ENCODE results near the gene STAG3. TPM values are rescaled to one million over a fixed set of nuclear protein-coding genes. Genes with fewer than 3 reads are reported as not detected.
"Not testable (repeated sequence)": the region's sequence is repeated elsewhere in the genome, so short reads cannot be mapped to it uniquely, and the experiment has no call there.

The STAG3 gene
- total and polyA plus RNA-seq, 2 donors (not counting 1 experiment from before 2014, with no cell fraction given) = 24.8 to 33.4 TPM

DNA sequence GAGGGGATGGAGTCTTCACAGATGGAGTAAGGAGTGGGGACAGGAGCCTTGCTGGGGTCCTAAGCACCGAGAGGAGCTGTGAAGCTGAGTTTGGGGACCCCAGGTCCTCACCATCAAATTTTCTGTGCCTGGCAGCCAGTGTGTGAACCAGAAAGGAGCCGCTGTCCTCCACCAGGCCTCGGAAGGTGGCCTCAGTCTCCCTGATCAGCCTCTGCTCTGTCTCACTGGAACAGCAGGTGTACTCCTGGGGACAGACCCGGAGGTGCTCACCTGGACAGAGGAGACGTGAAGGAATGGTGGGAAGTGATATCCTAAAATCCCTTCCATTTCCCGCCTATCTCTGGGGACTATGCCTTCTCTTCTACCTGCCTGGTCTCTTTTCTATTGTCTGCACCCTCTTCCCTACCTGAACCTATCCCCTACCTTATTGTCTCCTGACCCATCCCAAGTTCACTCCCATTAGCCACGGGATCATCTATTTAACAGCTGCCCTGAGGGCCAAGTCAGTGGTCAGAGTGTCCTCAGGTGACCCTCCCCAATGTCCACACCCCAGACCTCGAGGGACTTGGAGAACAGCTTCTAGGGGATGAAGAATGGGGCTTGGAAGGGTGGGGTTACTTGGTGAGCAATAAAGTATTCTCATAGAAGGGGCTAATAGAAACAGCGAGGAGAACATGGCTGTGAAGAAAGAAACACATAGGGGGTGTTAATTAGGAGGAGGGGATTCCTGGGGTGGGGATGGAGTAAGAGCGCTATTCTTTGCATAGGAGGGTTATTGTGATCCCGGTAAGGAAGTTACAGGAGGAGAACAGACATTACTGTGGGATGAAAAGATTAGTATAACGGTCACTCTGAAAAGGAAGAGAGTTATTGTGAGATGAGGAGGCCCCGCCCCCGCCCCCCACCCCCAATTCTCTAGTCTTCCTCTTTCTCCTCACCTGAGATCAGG, 1.3 kb upstream of the STAG3 start:
- H3K9me3 ChIP-seq (ENCODE audit: control extremely low read depth in 1 of 3, control insufficient read depth in 2 of 3, insufficient read depth in 1 of 3, low read length in 2 of 3) = peaks cover 0 to 20% (median 6%) of the 10 kb centered on the region in 3 donors
- H3K4me2 ChIP-seq (replicated peaks; ENCODE audit: low read depth, low read length, poor library complexity, severe bottlenecking) = peak overlapping the region; percentile 99
- Mint-ChIP-seq H3K9me3 (ENCODE audit: insufficient read depth) (no peaks in the 10 kb centered on the region), H3K4me3 (peak overlapping the region; percentile 73), H3K27me3 (peaks cover 3% of the 10 kb centered on the region), H3K4me1 (peaks cover 29% of the 10 kb centered on the region), H3K27ac (peak overlapping the region; percentile 27)
- POLR2A ChIA-PET = interaction anchor here (0.6 to 1.4 kb wide), 10 partner anchors 10 to 410 kb away, joined by 3 to 7 read pairs (median 4); partner anchors contain the start of genes FBXO24, LAMTOR4, MEPCE and ZCWPW1
- H3K27me3 ChIP-seq (replicated peaks in 1 of 4; ENCODE audit: control extremely low read depth in 1 of 4, control insufficient read depth in 3 of 4, insufficient read depth in 4 of 4, low read length in 3 of 4) = peaks cover 0 to 6% (median 3%) of the 10 kb centered on the region in 4 experiments
- no peaks in the 10 kb centered on the region for H4K20me1 ChIP-seq (ENCODE audit: control insufficient read depth, insufficient read depth, low read length, poor library complexity, severe bottlenecking)
- peaks cover 16 to 27% of the 10 kb centered on the region in 2 donors for H3K4me1 ChIP-seq (ENCODE audit: control insufficient read depth in 2 of 2, insufficient read depth in 2 of 2, low read length in 2 of 2)
- peak overlapping the region in 4 of 5 experiments; percentile 64 to 78 (median 72) for H3K4me3 ChIP-seq (ENCODE audit: control extremely low read depth in 1 of 5, extremely low read depth in 1 of 5, insufficient read depth in 1 of 5, low read depth in 2 of 5, low read length in 4 of 5)
- no peaks in the 10 kb centered on the region for H3K79me2 ChIP-seq (ENCODE audit: control insufficient read depth, insufficient read depth, low read length)
- H2AFZ ChIP-seq (ENCODE audit: insufficient read depth, low read depth, low read length, poor library complexity, severe bottlenecking) = peak overlapping the region; percentile 90
- ATAC-seq (ENCODE audit: low read depth) = no peak
- 76% methylated on average over 7 of the region's 14 CpGs for WGBS (ENCODE audit: insufficient coverage)
- intact Hi-C loops (cut with micrococcal nuclease) = loop anchor here (1.0 to 5.0 kb wide), 6 partner anchors 16 to 95 kb away; partner anchors contain the start of genes LAMTOR4, TRAPPC14 and ZNF3
- no peak overlapping the region for H3K27ac ChIP-seq (ENCODE audit: low read length in 2 of 2)
- TF ChIP-seq EZH2 (IDR thresholded peaks at IDR 0.05; ENCODE audit: borderline replicate concordance, insufficient read depth, low read depth, low read length, poor library complexity, severe bottlenecking) = no peak
- TF ChIP-seq, protein P1, sequence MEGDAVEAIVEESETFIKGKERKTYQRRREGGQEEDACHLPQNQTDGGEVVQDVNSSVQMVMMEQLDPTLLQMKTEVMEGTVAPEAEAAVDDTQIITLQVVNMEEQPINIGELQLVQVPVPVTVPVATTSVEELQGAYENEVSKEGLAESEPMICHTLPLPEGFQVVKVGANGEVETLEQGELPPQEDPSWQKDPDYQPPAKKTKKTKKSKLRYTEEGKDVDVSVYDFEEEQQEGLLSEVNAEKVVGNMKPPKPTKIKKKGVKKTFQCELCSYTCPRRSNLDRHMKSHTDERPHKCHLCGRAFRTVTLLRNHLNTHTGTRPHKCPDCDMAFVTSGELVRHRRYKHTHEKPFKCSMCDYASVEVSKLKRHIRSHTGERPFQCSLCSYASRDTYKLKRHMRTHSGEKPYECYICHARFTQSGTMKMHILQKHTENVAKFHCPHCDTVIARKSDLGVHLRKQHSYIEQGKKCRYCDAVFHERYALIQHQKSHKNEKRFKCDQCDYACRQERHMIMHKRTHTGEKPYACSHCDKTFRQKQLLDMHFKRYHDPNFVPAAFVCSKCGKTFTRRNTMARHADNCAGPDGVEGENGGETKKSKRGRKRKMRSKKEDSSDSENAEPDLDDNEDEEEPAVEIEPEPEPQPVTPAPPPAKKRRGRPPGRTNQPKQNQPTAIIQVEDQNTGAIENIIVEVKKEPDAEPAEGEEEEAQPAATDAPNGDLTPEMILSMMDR (IDR thresholded peaks at IDR 0.05) = no peak
- DNase-seq = peak; percentile 24
- H3K36me3 ChIP-seq (replicated peaks in 1 of 2; ENCODE audit: control extremely low read depth in 1 of 2, control insufficient read depth in 1 of 2, extremely low read depth in 1 of 2, insufficient read depth in 2 of 2, low read length in 1 of 2) = no peaks in the 10 kb centered on the region
- H3K9ac ChIP-seq (ENCODE audit: low read length) = peak overlapping the region; percentile 76
- CTCF ChIA-PET = interaction anchor here (0.6 to 2.2 kb wide), 6 partner anchors 13 to 1125 kb away, joined by 4 to 11 read pairs (median 5); no protein-coding TSS in a partner anchor

DNA sequence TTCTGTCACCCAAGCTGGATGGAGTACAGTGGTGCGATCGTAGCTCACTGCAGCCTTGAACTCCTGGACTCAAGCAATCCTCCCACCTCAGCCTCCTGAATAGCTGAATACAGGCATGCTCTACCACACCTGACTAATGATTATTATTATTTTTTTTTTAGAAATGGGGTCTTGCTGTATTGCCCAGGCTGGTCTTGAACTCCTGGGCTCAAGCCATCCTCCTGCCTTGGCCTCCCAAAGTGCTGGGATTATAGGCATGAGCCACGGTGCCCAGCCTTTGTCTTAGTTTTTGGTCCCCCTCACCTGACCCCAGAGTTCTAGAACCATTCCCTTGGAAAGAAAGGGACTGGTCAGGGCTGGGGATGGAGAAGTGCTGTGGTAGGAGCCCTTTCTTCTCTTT, 2.4 kb downstream of the STAG3 start:
- H3K27me3 Mint-ChIP-seq; H3K9me3 Mint-ChIP-seq (ENCODE audit: insufficient read depth); intact Hi-C loops (cut with micrococcal nuclease); H3K79me2 ChIP-seq (ENCODE audit: control insufficient read depth, insufficient read depth, low read length); H3K4me3 Mint-ChIP-seq; H3K9ac ChIP-seq (ENCODE audit: low read length); DNase-seq; H3K36me3 ChIP-seq (replicated peaks in 1 of 2; ENCODE audit: control extremely low read depth in 1 of 2, control insufficient read depth in 1 of 2, extremely low read depth in 1 of 2, insufficient read depth in 2 of 2, low read length in 1 of 2); H2AFZ ChIP-seq (ENCODE audit: insufficient read depth, low read depth, low read length, poor library complexity, severe bottlenecking); ATAC-seq (ENCODE audit: low read depth); H4K20me1 ChIP-seq (ENCODE audit: control insufficient read depth, insufficient read depth, low read length, poor library complexity, severe bottlenecking); H3K4me2 ChIP-seq (replicated peaks; ENCODE audit: low read depth, low read length, poor library complexity, severe bottlenecking); H3K27ac Mint-ChIP-seq; POLR2A ChIA-PET; H3K27ac ChIP-seq (ENCODE audit: low read length in 2 of 2); H3K4me3 ChIP-seq (ENCODE audit: control extremely low read depth in 1 of 5, extremely low read depth in 1 of 5, insufficient read depth in 1 of 5, low read depth in 2 of 5, low read length in 4 of 5); H3K27me3 ChIP-seq (replicated peaks in 1 of 4; ENCODE audit: control extremely low read depth in 1 of 4, control insufficient read depth in 3 of 4, insufficient read depth in 4 of 4, low read length in 3 of 4): not testable (repeated sequence)
- Histone ChIP-seq H3K9me3 (ENCODE audit: control extremely low read depth in 1 of 3, control insufficient read depth in 2 of 3, insufficient read depth in 1 of 3, low read length in 2 of 3) (peaks cover 0 to 20% (median 6%) of the 10 kb centered on the region in 3 donors), H3K4me1 (ENCODE audit: control insufficient read depth in 2 of 2, insufficient read depth in 2 of 2, low read length in 2 of 2) (peaks cover 11 to 22% of the 10 kb centered on the region in 2 donors)
- CTCF ChIA-PET = interaction anchor here (0.9 to 2.0 kb wide), 5 partner anchors 10 to 47 kb away, joined by 3 to 10 read pairs (median 3); no protein-coding TSS in a partner anchor
- H3K4me1 Mint-ChIP-seq = peaks cover 25% of the 10 kb centered on the region
- WGBS (ENCODE audit: insufficient coverage) = no CpG with 5 or more reads among the region's 3 CpGs

DNA sequence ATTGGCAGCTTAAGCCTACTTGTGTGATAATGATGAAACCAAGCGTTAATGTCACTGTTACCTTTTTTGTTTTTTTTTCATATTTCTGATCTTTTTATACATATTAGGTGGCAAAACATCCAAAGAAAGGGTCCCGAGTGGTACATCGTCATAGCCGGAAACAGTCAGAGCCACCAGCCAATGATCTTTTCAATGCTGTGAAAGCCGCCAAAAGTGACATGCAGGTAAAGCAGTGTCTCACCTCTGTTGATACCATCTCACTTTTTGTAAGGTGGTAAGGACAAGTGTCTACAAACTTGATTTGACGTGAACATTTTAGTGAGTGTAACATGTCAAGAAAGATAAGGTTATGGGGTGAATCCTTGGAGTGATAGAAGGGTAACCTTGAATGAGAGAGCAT, 4.9 kb downstream of the STAG3 start:
- H2AFZ ChIP-seq (ENCODE audit: insufficient read depth, low read depth, low read length, poor library complexity, severe bottlenecking); H3K4me1 ChIP-seq (ENCODE audit: control insufficient read depth in 2 of 2, insufficient read depth in 2 of 2, low read length in 2 of 2); H3K79me2 ChIP-seq (ENCODE audit: control insufficient read depth, insufficient read depth, low read length); H3K9ac ChIP-seq (ENCODE audit: low read length); H3K9me3 Mint-ChIP-seq (ENCODE audit: insufficient read depth); intact Hi-C loops (cut with micrococcal nuclease); H3K27ac Mint-ChIP-seq; DNase-seq; H3K4me2 ChIP-seq (replicated peaks; ENCODE audit: low read depth, low read length, poor library complexity, severe bottlenecking); H3K4me3 ChIP-seq (ENCODE audit: control extremely low read depth in 1 of 5, extremely low read depth in 1 of 5, insufficient read depth in 1 of 5, low read depth in 2 of 5, low read length in 4 of 5); H3K4me3 Mint-ChIP-seq; POLR2A ChIA-PET; H3K4me1 Mint-ChIP-seq; H3K27me3 ChIP-seq (replicated peaks in 1 of 4; ENCODE audit: control extremely low read depth in 1 of 4, control insufficient read depth in 3 of 4, insufficient read depth in 4 of 4, low read length in 3 of 4); H4K20me1 ChIP-seq (ENCODE audit: control insufficient read depth, insufficient read depth, low read length, poor library complexity, severe bottlenecking); H3K36me3 ChIP-seq (replicated peaks in 1 of 2; ENCODE audit: control extremely low read depth in 1 of 2, control insufficient read depth in 1 of 2, extremely low read depth in 1 of 2, insufficient read depth in 2 of 2, low read length in 1 of 2); H3K27ac ChIP-seq (ENCODE audit: low read length in 2 of 2); H3K27me3 Mint-ChIP-seq; ATAC-seq (ENCODE audit: low read depth): not testable (repeated sequence)
- WGBS (ENCODE audit: insufficient coverage) = no CpG with 5 or more reads among the region's 6 CpGs
- CTCF ChIA-PET = interaction anchor here (1.1 to 1.2 kb wide), 2 partner anchors 50 to 225 kb away, joined by 3 to 4 read pairs; no protein-coding TSS in a partner anchor
- peaks cover 0 to 16% (median 6%) of the 10 kb centered on the region in 3 donors for H3K9me3 ChIP-seq (ENCODE audit: control extremely low read depth in 1 of 3, control insufficient read depth in 2 of 3, insufficient read depth in 1 of 3, low read length in 2 of 3)
